LNCAP (cell line): ENCODE data around the gene DTNBP1.

Experiments
- CTCF ChIP-seq: fragments of 450-650 bp; IDR thresholded peaks from 2 replicates; pipeline ENCODE4 v1.5.1; 2017; ENCODE audit warnings: mild to moderate bottlenecking

DTNBP1 gene

GRCh38 chr6:15539722-15540270 is 123.0 kb downstream of the DTNBP1 start:
- no peak for TF ChIP-seq CTCF

- TF ChIP-seq CTCF, result no peak
Observed at GRCh38 chr6:15538766-15539495, 123.9 kb downstream of the DTNBP1 start.

- TF ChIP-seq CTCF, result no peak
Observed at GRCh38 chr6:15538106-15538505, 124.7 kb downstream of the DTNBP1 start.

- no peak for TF ChIP-seq CTCF
Observed at GRCh38 chr6:15536198-15536955, 126.5 kb downstream of the DTNBP1 start.

GRCh38 chr6:15535495-15536197 is 127.2 kb downstream of the DTNBP1 start:
- TF ChIP-seq CTCF, result no peak

- no peak for TF ChIP-seq CTCF
Observed at GRCh38 chr6:15534974-15535373, 127.9 kb downstream of the DTNBP1 start.

- TF ChIP-seq CTCF, result no peak
Observed at GRCh38 chr6:15533379-15534026, 129.3 kb downstream of the DTNBP1 start.
